WTC11 (cell line): ENCODE results near the gene DPYSL3. TPM values are rescaled to one million over a fixed set of nuclear protein-coding genes. Genes with fewer than 3 reads are reported as not detected.

Experiments used
- ATAC-seq: fragments of 200-7000 bp; cut with Tn5 transposase; 2 replicates; pipeline ENCODE4 v1.10.0; 2021; ENCODE audit warnings: mild to moderate bottlenecking, moderate library complexity
- CTCF ChIA-PET: fragments of 300-600 bp; sonication (Branson Sonifier 250); formaldehyde crosslinking; loops from one replicate; lab custom pipeline; 2021; ENCODE audit warnings: antibody characterized with exemption; lab: Charles Lee
- POLR2A ChIA-PET: fragments of 350-600 bp; sonication (Branson Sonifier 250); formaldehyde crosslinking; loops from one replicate; lab custom pipeline; 2021; ENCODE audit warnings: antibody characterized with exemption; lab: Charles Lee
- DNase-seq: peaks from one replicate; pipeline ENCODE4 v3.0.0; 2021; ENCODE audit warnings: low spot score
- H3K27ac Mint-ChIP-seq: 2 replicates; pipeline ENCODE4 v1.8.0; 2021; ENCODE audit warnings: mixed read lengths
- H3K27me3 Mint-ChIP-seq: 2 replicates; pipeline ENCODE4 v1.8.0; 2021; ENCODE audit warnings: low read depth, mild to moderate bottlenecking, moderate library complexity, mixed read lengths
- H3K36me3 Mint-ChIP-seq: 2 replicates; pipeline ENCODE4 v1.8.0; 2021; ENCODE audit warnings: mixed read lengths
- H3K4me1 Mint-ChIP-seq: 2 replicates; pipeline ENCODE4 v1.8.0; 2022; ENCODE audit warnings: mixed read lengths
- H3K4me3 Mint-ChIP-seq: 2 replicates; pipeline ENCODE4 v1.8.0; 2021; ENCODE audit warnings: mild to moderate bottlenecking, moderate library complexity, mixed read lengths
- H3K9me3 Mint-ChIP-seq: 2 replicates; pipeline ENCODE4 v1.8.0; 2021; ENCODE audit warnings: mixed read lengths
- ATF2 ChIP-seq: sonication (generic); formaldehyde crosslinking; IDR thresholded peaks from 2 replicates; pipeline ENCODE4 v1.8.1; 2022; ENCODE audit warnings: low read depth, missing genetic modification reagents, borderline replicate concordance
- E2F4 ChIP-seq: sonication (generic); formaldehyde crosslinking; IDR thresholded peaks from 2 replicates; pipeline ENCODE4 v1.8.1; 2022; ENCODE audit warnings: low read depth, mild to moderate bottlenecking, moderate library complexity, missing genetic modification reagents, borderline replicate concordance
- ETV6 ChIP-seq: sonication (generic); formaldehyde crosslinking; IDR thresholded peaks from 2 replicates; pipeline ENCODE4 v1.8.1; 2022; ENCODE audit warnings: mild to moderate bottlenecking, missing genetic modification reagents
- FOXJ3 ChIP-seq: sonication (generic); formaldehyde crosslinking; IDR thresholded peaks from 2 replicates; pipeline ENCODE4 v1.9.0; 2021; ENCODE audit warnings: missing genetic modification reagents, mild to moderate bottlenecking, borderline replicate concordance
- FOXP1 ChIP-seq: sonication (generic); formaldehyde crosslinking; IDR thresholded peaks from 2 replicates; pipeline ENCODE4 v1.8.0; 2022; ENCODE audit warnings: missing genetic modification reagents, mild to moderate bottlenecking, moderate library complexity, borderline replicate concordance
- HMGXB4 ChIP-seq: sonication (generic); formaldehyde crosslinking; IDR thresholded peaks from 2 replicates; pipeline ENCODE4 v1.8.1; 2023; ENCODE audit warnings: mild to moderate bottlenecking, moderate library complexity, missing genetic modification reagents
- IRF1 ChIP-seq: sonication (generic); formaldehyde crosslinking; IDR thresholded peaks from 2 replicates; pipeline ENCODE4 v1.8.0; 2023; ENCODE audit warnings: missing genetic modification reagents
- JAZF1 ChIP-seq: fragments of 250-450 bp; sonication (Bioruptor Pico); IDR thresholded peaks from 2 replicates; pipeline ENCODE4 v1.9.0; 2021; ENCODE audit warnings: moderate library complexity, mild to moderate bottlenecking, inconsistent platforms
- JUN ChIP-seq: sonication (generic); formaldehyde crosslinking; IDR thresholded peaks from 2 replicates; pipeline ENCODE4 v1.8.0; 2023; ENCODE audit warnings: mild to moderate bottlenecking, missing genetic modification reagents
- NFYB ChIP-seq: sonication (generic); formaldehyde crosslinking; conservative IDR thresholded peaks from 2 replicates; pipeline ENCODE4 v1.8.0; 2022; ENCODE audit warnings: low read depth, missing genetic modification reagents
- PREB ChIP-seq: sonication (generic); formaldehyde crosslinking; IDR thresholded peaks from 2 replicates; pipeline ENCODE4 v1.8.1; 2022; ENCODE audit warnings: mild to moderate bottlenecking, missing genetic modification reagents, moderate library complexity, borderline replicate concordance
- RORB ChIP-seq: fragments of 250-450 bp; sonication (Bioruptor Pico); IDR thresholded peaks from 2 replicates; pipeline ENCODE4 v1.9.0; 2021; ENCODE audit warnings: mild to moderate bottlenecking
- STAT6 ChIP-seq: sonication (generic); formaldehyde crosslinking; conservative IDR thresholded peaks from 2 replicates; pipeline ENCODE4 v1.8.1; 2023; ENCODE audit warnings: mild to moderate bottlenecking, low read depth, missing genetic modification reagents, moderate library complexity
- ZNF317 ChIP-seq: sonication (generic); formaldehyde crosslinking; IDR thresholded peaks from 2 replicates; pipeline ENCODE4 v1.8.1; 2023; ENCODE audit warnings: low read depth, mild to moderate bottlenecking, moderate library complexity, missing genetic modification reagents, borderline replicate concordance
- ZNF396 ChIP-seq: fragments of 250-450 bp; sonication (Bioruptor Pico); IDR thresholded peaks from 2 replicates; pipeline ENCODE4 v1.8.0; 2021; ENCODE audit warnings: mild to moderate bottlenecking, moderate library complexity, borderline replicate concordance
- ZNF671 ChIP-seq: fragments of 250-450 bp; sonication (Bioruptor Pico); IDR thresholded peaks from 2 replicates; pipeline ENCODE4 v1.8.0; 2021; ENCODE audit warnings: mild to moderate bottlenecking
- ZSCAN18 ChIP-seq: fragments of 250-450 bp; sonication (Bioruptor Pico); IDR thresholded peaks from 2 replicates; pipeline ENCODE4 v2.1.2; 2022; ENCODE audit warnings: mild to moderate bottlenecking, moderate library complexity
- total RNA-seq: library from RNA; stranded (reverse); gene quantifications from 3 replicates; pipeline ENCODE4 v1.2.3, GENCODE V29; 2021

Gene DPYSL3
- total RNA-seq, 1 experiment from 2014 or later = 358 TPM

GRCh38 chr5:147344861-147345260 is 165.0 kb downstream of the DPYSL3 start (continued):
- TF ChIP-seq HMGXB4 = no peak
- TF ChIP-seq ZNF317 (CRISPR knock-in tag) = no peak
- no peak for TF ChIP-seq PREB
- TF ChIP-seq JUN (CRISPR knock-in tag) = no peak
- TF ChIP-seq FOXP1 (CRISPR knock-in tag) = no peak
- TF ChIP-seq RORB (CRISPR knock-in tag) = no peak
- TF ChIP-seq ZNF396 = no peak
- TF ChIP-seq JAZF1 = no peak
- no peak for TF ChIP-seq STAT6 (CRISPR knock-in tag)

- DNase-seq (no peak), ATAC-seq (no peak)
- no peak overlapping the region for H3K27ac Mint-ChIP-seq
- TF ChIP-seq JUN (CRISPR knock-in tag) (no peak), ETV6 (CRISPR knock-in tag) (no peak), NFYB (no peak), RORB (CRISPR knock-in tag) (no peak), E2F4 (no peak), ZSCAN18 (CRISPR knock-in tag) (no peak), ZNF671 (CRISPR knock-in tag) (no peak), FOXJ3 (CRISPR knock-in tag) (no peak)
- H3K36me3 Mint-ChIP-seq = peaks cover 18% of the 10 kb centered on the region
- peaks cover 23% of the 10 kb centered on the region for H3K9me3 Mint-ChIP-seq
- no peak overlapping the region for H3K4me3 Mint-ChIP-seq
- ChIA-PET CTCF (interaction anchor here (0.8 to 1.5 kb wide), 3 partner anchors 28 to 237 kb away, joined by 3 read pairs; no protein-coding TSS in a partner anchor), POLR2A (no interaction called here)
- H3K4me1 Mint-ChIP-seq = peaks cover 15% of the 10 kb centered on the region
- 0 out of 2 replicates have a peak, but pooled peaks cover 2% of the 10 kb centered on the region for H3K27me3 Mint-ChIP-seq
Measured at GRCh38 chr5:147341345-147341744, 168.5 kb downstream of the DPYSL3 start.

- POLR2A ChIA-PET = no interaction called here
- Mint-ChIP-seq H3K4me3 (no peak overlapping the region), H3K27ac (no peak overlapping the region), H3K27me3 (0 out of 2 replicates have a peak, but pooled peaks cover 2% of the 10 kb centered on the region), H3K36me3 (peaks cover 18% of the 10 kb centered on the region), H3K4me1 (peaks cover 16% of the 10 kb centered on the region), H3K9me3 (peaks cover 23% of the 10 kb centered on the region)
- ATAC-seq (no peak), DNase-seq (no peak)
- CTCF ChIA-PET = interaction anchor here (1.5 kb wide), 1 partner anchor 29 kb away, joined by 3 read pairs; no protein-coding TSS in a partner anchor
- no peak for TF ChIP-seq IRF1
- no peak for TF ChIP-seq STAT6 (CRISPR knock-in tag)
- no peak for TF ChIP-seq ATF2
Measured at GRCh38 chr5:147340941-147341340, 168.9 kb downstream of the DPYSL3 start.
